AG04449 (cell line): ENCODE measurements around the gene M1AP.
A peak's percentile ranks its signal among the peaks of the same experiment; 100 is the strongest.
"Not testable (repeated sequence)": the region's sequence is repeated elsewhere in the genome, so short reads cannot be mapped to it uniquely, and the experiment has no call there.

Source experiments
- CTCF ChIA-PET: fragments of 350-600 bp; formaldehyde crosslinking; extraction: SDS; loops from one replicate; lab custom pipeline; 2021; ENCODE audit warnings: antibody characterized with exemption; lab: Yijun Ruan, JAX
- POLR2A ChIA-PET: fragments of 400-600, 350-600 bp; formaldehyde crosslinking; extraction: SDS; loops from one replicate; lab custom pipeline; 2020; ENCODE audit warnings: antibody characterized with exemption, inconsistent platforms; lab: Yijun Ruan, JAX
- DNase-seq: peaks from one replicate; pipeline ENCODE4 v3.0.0-alpha.2; 2010; ENCODE audit warnings: low read depth, low spot score
- H3K4me3 ChIP-seq: 2 replicates; pipeline ENCODE4 v1.5.1; 2011; ENCODE audit warnings: low read depth, mild to moderate bottlenecking, control low read depth, low read length
- CTCF ChIP-seq: IDR thresholded peaks from one replicate; pipeline ENCODE4 v1.5.1; 2011; ENCODE audit warnings: mild to moderate bottlenecking, moderate library complexity, low read length, control low read depth, inconsistent platforms; ENCODE audit not compliant: insufficient read depth; ENCODE audit errors: missing control alignments

Gene M1AP

GRCh38 chr2:74646834-74647482 is 1.2 kb downstream of the M1AP start:
- TF ChIP-seq CTCF = no peak
- ChIA-PET POLR2A (no interaction called here), CTCF (interaction anchor here (1.2 to 1.5 kb wide), 3 partner anchors 14 to 59 kb away, joined by 3 to 4 read pairs (median 4); no protein-coding TSS in a partner anchor)
- H3K4me3 ChIP-seq = no peak overlapping the region
- DNase-seq = no peak

GRCh38 chr2:74646201-74646600 is 1.9 kb downstream of the M1AP start:
- no peak for TF ChIP-seq CTCF
- ChIA-PET CTCF (interaction anchor here (1.2 to 1.5 kb wide), 3 partner anchors 14 to 58 kb away, joined by 3 to 4 read pairs (median 4); no protein-coding TSS in a partner anchor), POLR2A (no interaction called here)
- DNase-seq = no peak
- H3K4me3 ChIP-seq = no peak overlapping the region

GRCh38 chr2:74645344-74645743 is 2.8 kb downstream of the M1AP start:
- no peak for DNase-seq
- ChIA-PET POLR2A (no interaction called here), CTCF (interaction anchor here (1.3 kb wide), 1 partner anchor 58 kb away, joined by 4 read pairs; no protein-coding TSS in a partner anchor)
- TF ChIP-seq CTCF = no peak
- H3K4me3 ChIP-seq = no peak overlapping the region

GRCh38 chr2:74639550-74639949 is 8.6 kb downstream of the M1AP start:
- TF ChIP-seq CTCF = no peak
- no peak for DNase-seq
- CTCF ChIA-PET = no interaction called here
- no peak overlapping the region for H3K4me3 ChIP-seq
- POLR2A ChIA-PET = no interaction called here

GRCh38 chr2:74632939-74633312 is 15.2 kb downstream of the M1AP start:
- DNase-seq = no peak
- no peak for TF ChIP-seq CTCF
- CTCF ChIA-PET = no interaction called here
- POLR2A ChIA-PET = no interaction called here
- H3K4me3 ChIP-seq = no peak overlapping the region

GRCh38 chr2:74632209-74632938 is 15.8 kb downstream of the M1AP start:
- H3K4me3 ChIP-seq = no peak overlapping the region
- DNase-seq = no peak
- CTCF ChIA-PET = interaction anchor here (0.9 to 1.4 kb wide), 3 partner anchors 14 to 45 kb away, joined by 3 to 4 read pairs (median 3); no protein-coding TSS in a partner anchor
- peak; percentile 1 for TF ChIP-seq CTCF
- POLR2A ChIA-PET = no interaction called here

GRCh38 chr2:74630454-74630853 is 17.7 kb downstream of the M1AP start:
- H3K4me3 ChIP-seq, DNase-seq, CTCF ChIA-PET, POLR2A ChIA-PET: not testable (repeated sequence)
